Measurements from ENCODE around the gene ELAVL2. TPM values are rescaled to one million over a fixed set of nuclear protein-coding genes. Genes with fewer than 3 reads are reported as not detected.

ELAVL2 gene
- total RNA-seq, 1 donor from 2014 or later, result 21.1 TPM

DNA sequence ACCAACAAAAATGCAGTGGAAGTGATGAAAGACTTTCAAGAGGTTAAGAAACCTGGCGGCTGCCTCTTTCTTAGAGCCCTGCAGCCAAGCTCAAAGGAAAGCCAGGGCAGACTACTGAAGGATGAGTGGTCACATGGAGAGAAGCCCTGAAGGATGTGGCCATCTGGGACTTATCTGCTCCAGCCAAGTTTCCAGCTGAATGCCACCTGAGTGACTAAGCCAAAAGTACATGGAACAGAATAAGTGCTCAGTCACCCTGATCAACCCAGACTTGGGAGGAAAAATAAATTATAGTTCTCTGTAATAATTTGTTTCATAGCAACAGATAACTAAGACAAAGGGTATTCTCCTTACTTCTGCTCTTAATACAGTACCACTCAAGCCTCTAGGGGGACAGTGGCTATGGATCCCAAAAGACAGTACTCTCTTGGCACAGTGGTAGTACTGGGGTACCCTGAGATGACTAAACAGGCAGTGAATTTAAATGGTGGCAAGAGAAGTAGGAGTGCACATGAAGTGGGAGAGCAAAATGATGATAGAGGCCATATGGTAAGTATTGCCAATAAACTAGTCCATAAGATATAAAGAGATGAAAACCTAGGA lies 182.3 kb downstream of the ELAVL2 start:
- Mint-ChIP-seq H3K27me3 (ENCODE audit: insufficient read depth, low read depth) (no peaks in the 10 kb centered on the region), H3K36me3 (peaks cover 33% of the 10 kb centered on the region), H3K4me3 (no peak overlapping the region), H3K9me3 (no peaks in the 10 kb centered on the region), H3K27ac (no peak overlapping the region), H3K4me1 (peaks cover 6% of the 10 kb centered on the region)
- no peaks in the 10 kb centered on the region for H3K79me2 ChIP-seq (ENCODE audit: low read depth)
- TF ChIP-seq EZH2 (IDR thresholded peaks at IDR 0.05), result no peak
- peak; percentile 9 for TF ChIP-seq CTCF (IDR thresholded peaks at IDR 0.05)
- H4K20me1 ChIP-seq (ENCODE audit: low read depth), result no peaks in the 10 kb centered on the region
- H3K4me3 ChIP-seq, result no peak overlapping the region
- H2AFZ ChIP-seq (replicated peaks), result no peak overlapping the region
- no peak for DNase-seq (ENCODE audit: low spot score)
- no peaks in the 10 kb centered on the region for H3K36me3 ChIP-seq
- H3F3A ChIP-seq (ENCODE audit: low read depth), result no peaks in the 10 kb centered on the region
- H3K4me2 ChIP-seq, result no peak overlapping the region
- no peak overlapping the region for H3K27ac ChIP-seq
- no peaks in the 10 kb centered on the region for H3K9me3 ChIP-seq (ENCODE audit: low read depth)
- no peak overlapping the region for H3K9ac ChIP-seq
- no peaks in the 10 kb centered on the region for H3K27me3 ChIP-seq
- H3K4me1 ChIP-seq, result no peaks in the 10 kb centered on the region
